H9 (cell line): ENCODE results near the gene PAX9. TPM values are rescaled to one million over a fixed set of nuclear protein-coding genes. Genes with fewer than 3 reads are reported as not detected.

Source experiments
- DNase-seq: peaks from one replicate; pipeline ENCODE4 v3.0.0-alpha.2; 2017
- H2AFZ ChIP-seq: one replicate; pipeline ENCODE4 v1.6.1; 2013; ENCODE audit warnings: mild to moderate bottlenecking, low read length, control low read depth, moderate library complexity
- H2AK5ac ChIP-seq: 2 replicates; pipeline ENCODE4 v1.6.1; 2013; ENCODE audit warnings: low read length, control low read depth, mixed read lengths; ENCODE audit not compliant: insufficient read length
- H2BK120ac ChIP-seq: one replicate; pipeline ENCODE4 v1.6.1; 2013; ENCODE audit warnings: low read depth, mild to moderate bottlenecking, low read length, control low read depth, inconsistent platforms; ENCODE audit not compliant: poor library complexity, severe bottlenecking
- H2BK12ac ChIP-seq: 2 replicates; pipeline ENCODE4 v1.6.1; 2013; ENCODE audit warnings: low read length, control low read depth, mixed read lengths, low read depth; ENCODE audit not compliant: insufficient read length
- H2BK15ac ChIP-seq: 2 replicates; pipeline ENCODE4 v1.6.1; 2013; ENCODE audit warnings: low read depth, low read length, control low read depth
- H2BK20ac ChIP-seq: one replicate; pipeline ENCODE4 v1.6.1; 2013; ENCODE audit warnings: low read depth, mild to moderate bottlenecking, low read length, control low read depth, inconsistent platforms; ENCODE audit not compliant: poor library complexity, severe bottlenecking
- H2BK5ac ChIP-seq: 2 replicates; pipeline ENCODE4 v1.6.1; 2013; ENCODE audit warnings: low read length, control low read depth, mixed read lengths; ENCODE audit not compliant: insufficient read length
- H3K14ac ChIP-seq: 2 replicates; pipeline ENCODE4 v1.6.1; 2013; ENCODE audit warnings: low read length, control low read depth; ENCODE audit not compliant: insufficient read depth
- H3K18ac ChIP-seq: 2 replicates; pipeline ENCODE4 v1.6.1; 2013; ENCODE audit warnings: low read depth, mild to moderate bottlenecking, mixed read lengths, low read length, control low read depth; ENCODE audit not compliant: insufficient read length
- H3K23ac ChIP-seq: 2 replicates; pipeline ENCODE4 v1.6.1; 2013; ENCODE audit warnings: low read length, control low read depth, mixed read lengths, low read depth; ENCODE audit not compliant: insufficient read length
- H3K23me2 ChIP-seq: 2 replicates; pipeline ENCODE4 v1.6.1; 2013; ENCODE audit warnings: low read depth, mild to moderate bottlenecking, mixed read lengths, low read length, control low read depth; ENCODE audit not compliant: insufficient read length, poor library complexity, severe bottlenecking
- H3K27ac ChIP-seq: 2 replicates; pipeline ENCODE4 v1.5.1; 2013; ENCODE audit warnings: low read length, control low read depth, mixed read lengths, low read depth; ENCODE audit not compliant: insufficient read length
- H3K27me3 ChIP-seq: 2 replicates; pipeline ENCODE4 v1.6.1; 2013; ENCODE audit warnings: low read length, control low read depth, inconsistent platforms; ENCODE audit not compliant: insufficient read depth
- H3K4ac ChIP-seq: 2 replicates; pipeline ENCODE4 v1.6.1; 2013; ENCODE audit warnings: low read depth, mild to moderate bottlenecking, control low read depth, inconsistent platforms, low read length, moderate library complexity
- H3K4me1 ChIP-seq: 2 replicates; pipeline ENCODE4 v1.6.1; 2013; ENCODE audit warnings: low read length, control low read depth, inconsistent platforms; ENCODE audit not compliant: insufficient read depth
- H3K4me2 ChIP-seq: 2 replicates; pipeline ENCODE4 v1.6.1; 2013; ENCODE audit warnings: low read length, control low read depth, mixed read lengths; ENCODE audit not compliant: insufficient read length, insufficient read depth
- H3K56ac ChIP-seq: 2 replicates; pipeline ENCODE4 v1.6.1; 2013; ENCODE audit warnings: low read depth, mild to moderate bottlenecking, mixed read lengths, low read length, control low read depth; ENCODE audit not compliant: insufficient read length
- H3K79me1 ChIP-seq: 2 replicates; pipeline ENCODE4 v1.6.1; 2013; ENCODE audit warnings: low read depth, mild to moderate bottlenecking, moderate library complexity, low read length, control low read depth, inconsistent platforms; ENCODE audit not compliant: insufficient read depth, poor library complexity, severe bottlenecking
- H3K79me2 ChIP-seq: 2 replicates; pipeline ENCODE4 v1.6.1; 2013; ENCODE audit warnings: low read length, control low read depth, inconsistent platforms; ENCODE audit not compliant: insufficient read depth
- H3K9ac ChIP-seq: 2 replicates; pipeline ENCODE4 v1.6.1; 2013; ENCODE audit warnings: low read length, control low read depth, mixed read lengths; ENCODE audit not compliant: insufficient read length; ENCODE audit errors: extremely low read depth
- H3K9me3 ChIP-seq: one replicate; pipeline ENCODE4 v1.6.1; 2013; ENCODE audit warnings: low read depth, low read length, inconsistent platforms; ENCODE audit not compliant: control insufficient read depth
- H3T11ph ChIP-seq: one replicate; pipeline ENCODE4 v1.6.1; 2013; ENCODE audit warnings: mild to moderate bottlenecking, low read length, control low read depth, inconsistent platforms
- H4K20me1 ChIP-seq: one replicate; pipeline ENCODE4 v1.6.1; 2013; ENCODE audit not compliant: control insufficient read depth, insufficient read length, insufficient read depth
- H4K5ac ChIP-seq: 2 replicates; pipeline ENCODE4 v1.6.1; 2013; ENCODE audit warnings: low read depth, mild to moderate bottlenecking, mixed read lengths, low read length, control low read depth; ENCODE audit not compliant: insufficient read length
- H4K8ac ChIP-seq: replicated peaks from 2 replicates; pipeline ENCODE4 v1.6.1; 2013; ENCODE audit warnings: low read length, control low read depth, mixed read lengths, low read depth; ENCODE audit not compliant: insufficient read length
- H4K91ac ChIP-seq: 2 replicates; pipeline ENCODE4 v1.6.1; 2013; ENCODE audit warnings: low read depth, mild to moderate bottlenecking, moderate library complexity, mixed read lengths, low read length, control low read depth; ENCODE audit not compliant: insufficient read length
- H3K27ac Mint-ChIP-seq, 3 experiments: 2 replicates in 2 of 3; 3 replicates in 1 of 3; pipeline ENCODE4 v1.8.0; 2020 to 2021; ENCODE audit warnings: mixed read lengths in 3 of 3, mild to moderate bottlenecking in 1 of 3, moderate library complexity in 1 of 3
- H3K27me3 Mint-ChIP-seq: 2 replicates; pipeline ENCODE4 v1.8.0; 2021; ENCODE audit warnings: low read depth, mild to moderate bottlenecking, moderate library complexity, mixed read lengths
- H3K36me3 Mint-ChIP-seq, 3 experiments: 2 replicates in 2 of 3; 3 replicates in 1 of 3; pipeline ENCODE4 v1.8.0; 2020 to 2021; ENCODE audit warnings: low read depth in 3 of 3, mixed read lengths in 3 of 3; ENCODE audit not compliant: insufficient read depth in 1 of 3
- H3K4me1 Mint-ChIP-seq, 2 experiments: 2 replicates each; pipeline ENCODE4 v1.8.0; 2020; ENCODE audit warnings: mixed read lengths in 2 of 2
- H3K4me3 Mint-ChIP-seq, 2 experiments: 2 replicates in 1 of 2; 3 replicates in 1 of 2; pipeline ENCODE4 v1.8.0; 2020 to 2021; ENCODE audit warnings: mild to moderate bottlenecking in 2 of 2, mixed read lengths in 2 of 2, moderate library complexity in 1 of 2
- H3K9me3 Mint-ChIP-seq, 2 experiments: 2 replicates in 1 of 2; 3 replicates in 1 of 2; pipeline ENCODE4 v1.8.0; 2020; ENCODE audit warnings: mild to moderate bottlenecking in 2 of 2, mixed read lengths in 2 of 2, moderate library complexity in 1 of 2
- WGBS: extraction: QIAGEN DNeasy Blood & Tissue Kit; methylation state at CpG from one replicate; pipeline ENCODE4 v1.1.7; 2013; ENCODE audit warnings: missing lambda C conversion rate, low lambda C conversion rate, mixed read lengths; ENCODE audit not compliant: insufficient read length; ENCODE audit errors: extremely low coverage; 5-methylcytosine and 5-hydroxymethylcytosine counted together
- total RNA-seq: library from RNA; stranded (reverse); gene quantifications from 2 replicates; pipeline ENCODE4 v1.2.1, GENCODE V29; 2021
- TF ChIP-seq, protein P1 (sequence below): fragments of 200-600 bp; sonication (generic); conservative IDR thresholded peaks from 3 replicates; pipeline ENCODE4 v1.8.0; 2021; ENCODE audit warnings: antibody characterized with exemption, mild to moderate bottlenecking

PAX9 gene
- total RNA-seq, 1 experiment from 2014 or later = not detected

GRCh38 chr14:36723530-36723929 is 61.9 kb downstream of the PAX9 start:
- TF ChIP-seq, protein P1, sequence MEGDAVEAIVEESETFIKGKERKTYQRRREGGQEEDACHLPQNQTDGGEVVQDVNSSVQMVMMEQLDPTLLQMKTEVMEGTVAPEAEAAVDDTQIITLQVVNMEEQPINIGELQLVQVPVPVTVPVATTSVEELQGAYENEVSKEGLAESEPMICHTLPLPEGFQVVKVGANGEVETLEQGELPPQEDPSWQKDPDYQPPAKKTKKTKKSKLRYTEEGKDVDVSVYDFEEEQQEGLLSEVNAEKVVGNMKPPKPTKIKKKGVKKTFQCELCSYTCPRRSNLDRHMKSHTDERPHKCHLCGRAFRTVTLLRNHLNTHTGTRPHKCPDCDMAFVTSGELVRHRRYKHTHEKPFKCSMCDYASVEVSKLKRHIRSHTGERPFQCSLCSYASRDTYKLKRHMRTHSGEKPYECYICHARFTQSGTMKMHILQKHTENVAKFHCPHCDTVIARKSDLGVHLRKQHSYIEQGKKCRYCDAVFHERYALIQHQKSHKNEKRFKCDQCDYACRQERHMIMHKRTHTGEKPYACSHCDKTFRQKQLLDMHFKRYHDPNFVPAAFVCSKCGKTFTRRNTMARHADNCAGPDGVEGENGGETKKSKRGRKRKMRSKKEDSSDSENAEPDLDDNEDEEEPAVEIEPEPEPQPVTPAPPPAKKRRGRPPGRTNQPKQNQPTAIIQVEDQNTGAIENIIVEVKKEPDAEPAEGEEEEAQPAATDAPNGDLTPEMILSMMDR = no peak
- H4K8ac ChIP-seq = no peak overlapping the region
- no CpG with 5 or more reads among the region's 2 CpGs for WGBS

More at GRCh38 chr14:36723530-36723929, 61.9 kb downstream of the PAX9 start:
- no peak overlapping the region for H3K14ac ChIP-seq
- Mint-ChIP-seq H3K4me1 (peaks cover 8% of the 10 kb centered on the region in 2 experiments; a peak in 2 of 4 replicates), H3K27ac (no peak overlapping the region), H3K9me3 (no peaks in the 10 kb centered on the region), H3K36me3 (no peaks in the 10 kb centered on the region), H3K4me3 (no peak overlapping the region), H3K27me3 (no peaks in the 10 kb centered on the region)
- H2BK12ac ChIP-seq = no peak overlapping the region
- H2BK20ac ChIP-seq = no peak overlapping the region
- H3K9ac ChIP-seq = no peak overlapping the region
- no peak overlapping the region for H3T11ph ChIP-seq
- peaks cover 7% of the 10 kb centered on the region; the same call in 1 of the 2 replicates for H3K4me1 ChIP-seq
- H2BK15ac ChIP-seq = no peak overlapping the region
- H3K27me3 ChIP-seq = no peaks in the 10 kb centered on the region
- no peaks in the 10 kb centered on the region for H3K79me2 ChIP-seq
- no peak overlapping the region for H2AFZ ChIP-seq
- no peak overlapping the region for H4K91ac ChIP-seq
- no peak overlapping the region for H3K4me2 ChIP-seq
- no peak overlapping the region for H3K27ac ChIP-seq
- H3K79me1 ChIP-seq = no peaks in the 10 kb centered on the region
- H4K5ac ChIP-seq = no peak overlapping the region
- no peak for DNase-seq
- H4K20me1 ChIP-seq = no peaks in the 10 kb centered on the region
- no peaks in the 10 kb centered on the region for H3K9me3 ChIP-seq
- no peak overlapping the region for H3K18ac ChIP-seq
- H3K4ac ChIP-seq = no peak overlapping the region
- H2BK120ac ChIP-seq = no peak overlapping the region
- no peak overlapping the region for H3K56ac ChIP-seq
- no peaks in the 10 kb centered on the region for H3K23me2 ChIP-seq
- no peak overlapping the region for H2AK5ac ChIP-seq
- no peak overlapping the region for H2BK5ac ChIP-seq
- no peak overlapping the region for H3K23ac ChIP-seq
